HepG2 (cell line): Measurements from ENCODE around the gene IL11RA. TPM values are rescaled to one million over a fixed set of nuclear protein-coding genes. Genes with fewer than 3 reads are reported as not detected.

Experiments
- AGO2 ChIP-seq: fragments of 200-400 bp; formaldehyde crosslinking; optimal IDR thresholded peaks from 2 replicates; pipeline ENCODE3; 2017; ENCODE audit warnings: mild to moderate bottlenecking, low read depth, low read length, moderate library complexity
- ESRRA ChIP-seq: sonication (generic); formaldehyde crosslinking; IDR thresholded peaks from 2 replicates; pipeline ENCODE4 v1.5.1; 2020; ENCODE audit warnings: mild to moderate bottlenecking, low read depth, missing genetic modification reagents
- HMG20A ChIP-seq: IDR thresholded peaks from 2 replicates; pipeline ENCODE4 v1.6.1; 2016; ENCODE audit warnings: borderline replicate concordance
- IKZF5 ChIP-seq: IDR thresholded peaks from 2 replicates; pipeline ENCODE4 v1.6.1; 2018; ENCODE audit warnings: missing genetic modification reagents, mild to moderate bottlenecking, missing compliant biosample characterization
- NR2C2 ChIP-seq: sonication (generic); formaldehyde crosslinking; IDR thresholded peaks from 2 replicates; pipeline ENCODE4 v1.4.0; 2020; ENCODE audit warnings: missing genetic modification reagents, mild to moderate bottlenecking, moderate library complexity, borderline replicate concordance
- PRPF4 ChIP-seq: fragments of 200-400 bp; formaldehyde crosslinking; IDR thresholded peaks from 2 replicates; pipeline ENCODE4 v1.6.1; 2016; ENCODE audit warnings: low read length, low read depth; ENCODE audit not compliant: poor library complexity, severe bottlenecking
- RBM39 ChIP-seq: fragments of 200-400 bp; formaldehyde crosslinking; IDR thresholded peaks from one replicate; pipeline ENCODE4 v1.6.1; 2018; ENCODE audit warnings: antibody characterized with exemption, mild to moderate bottlenecking, low read depth, low read length; ENCODE audit not compliant: poor library complexity, severe bottlenecking
- TAF1 ChIP-seq: sonication (generic); formaldehyde crosslinking; IDR thresholded peaks from 2 replicates; pipeline ENCODE4 v1.4.0; 2020; ENCODE audit warnings: missing genetic modification reagents
- ZBTB46 ChIP-seq: sonication (generic); formaldehyde crosslinking; IDR thresholded peaks from 2 replicates; pipeline ENCODE4 v1.4.0; 2020; ENCODE audit warnings: mild to moderate bottlenecking, missing genetic modification reagents, borderline replicate concordance
- ZC3H13 ChIP-seq: sonication (generic); formaldehyde crosslinking; IDR thresholded peaks from 2 replicates; pipeline ENCODE4 v1.8.1; 2023; ENCODE audit warnings: mild to moderate bottlenecking, missing genetic modification reagents, moderate library complexity
- ZHX2 ChIP-seq, 2 experiments: sonication (generic) in 1 of 2; formaldehyde crosslinking in 1 of 2; IDR thresholded peaks; 2 replicates each; pipeline versions ENCODE4 v1.6.1 to v1.9.0; 2014 to 2022; ENCODE audit warnings: antibody characterized with exemption in 1 of 2, borderline replicate concordance in 1 of 2, inconsistent platforms in 1 of 2, low read depth in 1 of 2, missing genetic modification reagents in 1 of 2
- ZMYM2 ChIP-seq: sonication (generic); formaldehyde crosslinking; IDR thresholded peaks from 2 replicates; pipeline ENCODE4 v1.8.0; 2022; ENCODE audit warnings: mild to moderate bottlenecking, missing genetic modification reagents
- ZNF468 ChIP-seq: sonication (generic); formaldehyde crosslinking; IDR thresholded peaks from 2 replicates; pipeline ENCODE4 v1.8.0; 2022; ENCODE audit warnings: mild to moderate bottlenecking, moderate library complexity, missing genetic modification reagents
- ZNF841 ChIP-seq: sonication (generic); formaldehyde crosslinking; IDR thresholded peaks from 2 replicates; pipeline ENCODE4 v1.8.1; 2023; ENCODE audit warnings: missing genetic modification reagents, borderline replicate concordance
- polyA plus RNA-seq, 8 experiments: library from polyadenylated mRNA; depleted of rRNA in 3 of 8; stranded (reverse) in 7 of 8; unstranded in 1 of 8; fragments of >200 nt; fragmentation: Illumina TruSeq in 4 of 8; extraction: Trizol in 4 of 8; gene quantifications; 2 replicates each; pipeline versions ENCODE4 v1.2.1 to v1.2.3, GENCODE V29; 2011 to 2016; ENCODE audit warnings: low read depth in 4 of 8, missing spikeins in 1 of 8, mixed read lengths in 1 of 8; ENCODE audit not compliant: insufficient read depth in 1 of 8
- total RNA-seq, 5 experiments: library from RNA; depleted of rRNA; stranded (reverse); fragments of >200 nt; fragmentation: Illumina TruSeq; extraction: Trizol; gene quantifications; 2 replicates each; pipeline ENCODE4 v1.2.3, GENCODE V29; 2016; ENCODE audit warnings: low read depth in 1 of 5
- TF ChIP-seq, protein P1 (sequence below), 2 experiments: sonication (generic) in 1 of 2; formaldehyde crosslinking in 1 of 2; IDR thresholded peaks; 2 replicates each; pipeline versions ENCODE4 v1.5.1 to v1.6.1; 2011 to 2020; ENCODE audit warnings: borderline replicate concordance in 1 of 2, low read depth in 1 of 2, low read length in 1 of 2, mild to moderate bottlenecking in 1 of 2, missing genetic modification reagents in 1 of 2, moderate library complexity in 1 of 2

IL11RA gene
- total and polyA plus RNA-seq, 2 of the 13 experiments (the other 11 are each of a cell fraction or from before 2014, with no cell fraction given): 2.0 to 4.2 TPM

GRCh38 chr9:34665381-34666250 is 13.6 kb downstream of the IL11RA start (continued):
- TF ChIP-seq AGO2 (no peak), ZBTB46 (CRISPR knock-in tag) (no peak), RBM39 (no peak), TAF1 (no peak), ZNF468 (CRISPR knock-in tag) (no peak), PRPF4 (no peak), IKZF5 (CRISPR knock-in tag) (no peak), ZC3H13 (no peak), ESRRA (CRISPR knock-in tag) (no peak), NR2C2 (CRISPR knock-in tag) (peak; percentile 0; the same call in 1 of the 2 replicates), ZNF841 (no peak), ZHX2 (IDR thresholded peaks at IDR 0.05; ENCODE audit: low read depth) (peak; percentile 82), ZHX2 (CRISPR knock-in tag; IDR thresholded peaks at IDR 0.05; ENCODE audit: borderline replicate concordance) (no peak), ZMYM2 (no peak), HMG20A (CRISPR knock-in tag) (no peak)
- TF ChIP-seq, protein P1, sequence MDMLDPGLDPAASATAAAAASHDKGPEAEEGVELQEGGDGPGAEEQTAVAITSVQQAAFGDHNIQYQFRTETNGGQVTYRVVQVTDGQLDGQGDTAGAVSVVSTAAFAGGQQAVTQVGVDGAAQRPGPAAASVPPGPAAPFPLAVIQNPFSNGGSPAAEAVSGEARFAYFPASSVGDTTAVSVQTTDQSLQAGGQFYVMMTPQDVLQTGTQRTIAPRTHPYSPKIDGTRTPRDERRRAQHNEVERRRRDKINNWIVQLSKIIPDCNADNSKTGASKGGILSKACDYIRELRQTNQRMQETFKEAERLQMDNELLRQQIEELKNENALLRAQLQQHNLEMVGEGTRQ (IDR thresholded peaks at IDR 0.05; ENCODE audit: low read depth, low read length): no peak
- TF ChIP-seq, protein P1 (CRISPR knock-in tag; IDR thresholded peaks at IDR 0.05; ENCODE audit: borderline replicate concordance): no peak
